Prostate gland (tissue), 2 donors: ENCODE data around the gene EXOC3.

Experiments
- POLR2A ChIP-seq: fragments of 450-650 bp; IDR thresholded peaks from one replicate; pipeline ENCODE4 v1.6.1; 2016; ENCODE audit warnings: antibody characterized with exemption, mild to moderate bottlenecking
- TF ChIP-seq, protein P1 (sequence below), 4 experiments: fragments of 200-600 bp in 2 of 4; fragments of 450-650 bp in 2 of 4; sonication (generic) in 2 of 4; IDR thresholded peaks; 1 replicate in 3 of 4; 2 replicates in 1 of 4; pipeline ENCODE4 v1.5.1; 2016 to 2019; ENCODE audit warnings: antibody characterized with exemption in 4 of 4, mild to moderate bottlenecking in 2 of 4, moderate library complexity in 2 of 4

DNA sequence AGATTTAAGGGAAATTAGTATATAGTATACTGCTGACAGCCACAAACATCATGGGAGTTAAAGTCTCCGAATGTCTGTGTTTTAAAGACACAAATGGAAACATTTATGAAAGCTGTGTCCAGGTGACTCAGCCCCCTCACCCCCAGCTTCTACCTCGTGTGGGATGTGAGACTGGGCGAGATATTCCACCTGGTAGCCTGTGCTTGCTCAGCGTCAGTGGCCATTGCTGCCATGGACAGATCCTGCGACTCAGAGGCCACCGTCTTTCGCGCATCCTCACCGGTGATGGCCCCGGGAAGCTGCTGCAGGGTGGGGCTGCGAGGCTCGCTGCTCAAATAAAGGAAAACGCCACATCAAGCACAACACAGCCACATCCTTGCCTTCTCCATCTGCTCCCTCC, 31.2 kb upstream of the EXOC3 start:
- TF ChIP-seq, protein P1, sequence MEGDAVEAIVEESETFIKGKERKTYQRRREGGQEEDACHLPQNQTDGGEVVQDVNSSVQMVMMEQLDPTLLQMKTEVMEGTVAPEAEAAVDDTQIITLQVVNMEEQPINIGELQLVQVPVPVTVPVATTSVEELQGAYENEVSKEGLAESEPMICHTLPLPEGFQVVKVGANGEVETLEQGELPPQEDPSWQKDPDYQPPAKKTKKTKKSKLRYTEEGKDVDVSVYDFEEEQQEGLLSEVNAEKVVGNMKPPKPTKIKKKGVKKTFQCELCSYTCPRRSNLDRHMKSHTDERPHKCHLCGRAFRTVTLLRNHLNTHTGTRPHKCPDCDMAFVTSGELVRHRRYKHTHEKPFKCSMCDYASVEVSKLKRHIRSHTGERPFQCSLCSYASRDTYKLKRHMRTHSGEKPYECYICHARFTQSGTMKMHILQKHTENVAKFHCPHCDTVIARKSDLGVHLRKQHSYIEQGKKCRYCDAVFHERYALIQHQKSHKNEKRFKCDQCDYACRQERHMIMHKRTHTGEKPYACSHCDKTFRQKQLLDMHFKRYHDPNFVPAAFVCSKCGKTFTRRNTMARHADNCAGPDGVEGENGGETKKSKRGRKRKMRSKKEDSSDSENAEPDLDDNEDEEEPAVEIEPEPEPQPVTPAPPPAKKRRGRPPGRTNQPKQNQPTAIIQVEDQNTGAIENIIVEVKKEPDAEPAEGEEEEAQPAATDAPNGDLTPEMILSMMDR (IDR thresholded peaks at IDR 0.05), result no peak
- TF ChIP-seq POLR2A, result no peak
